Smooth muscle cell (in vitro differentiated cells): ENCODE data around the gene FGF22. TPM values are rescaled to one million over a fixed set of nuclear protein-coding genes. Genes with fewer than 3 reads are reported as not detected.

Experiments
- DNase-seq: peaks from one replicate; lab custom pipeline; 2025; ENCODE audit not compliant: unreplicated experiment; lab: John Stamatoyannopoulos, UW
- H2AFZ ChIP-seq: fragments of 200-600 bp; sonication (generic); 2 replicates; pipeline ENCODE4 v1.6.0; 2016; ENCODE audit warnings: antibody characterized with exemption, low read depth, mild to moderate bottlenecking
- H3F3A ChIP-seq: fragments of 200-600 bp; sonication (generic); 2 replicates; pipeline ENCODE4 v1.6.0; 2017; ENCODE audit warnings: antibody characterized with exemption, low read depth
- H3K27ac ChIP-seq: fragments of 200-600 bp; sonication (generic); 2 replicates; pipeline ENCODE4 v1.5.1; 2016; ENCODE audit warnings: low read depth, mild to moderate bottlenecking
- H3K27me3 ChIP-seq: fragments of 200-600 bp; sonication (generic); 2 replicates; pipeline ENCODE4 v1.6.1; 2016; ENCODE audit warnings: low read depth, mild to moderate bottlenecking
- H3K36me3 ChIP-seq: fragments of 200-600 bp; sonication (generic); 2 replicates; pipeline ENCODE4 v1.5.1; 2016; ENCODE audit warnings: low read depth
- H3K4me1 ChIP-seq: fragments of 200-600 bp; sonication (generic); 2 replicates; pipeline ENCODE4 v1.5.1; 2016; ENCODE audit warnings: low read depth
- H3K4me2 ChIP-seq: fragments of 200-600 bp; sonication (generic); 2 replicates; pipeline ENCODE4 v1.6.0; 2016; ENCODE audit warnings: mild to moderate bottlenecking
- H3K4me3 ChIP-seq: fragments of 200-600 bp; sonication (generic); 2 replicates; pipeline ENCODE4 v1.5.1; 2016; ENCODE audit warnings: mild to moderate bottlenecking
- H3K79me2 ChIP-seq: fragments of 200-600 bp; sonication (generic); 2 replicates; pipeline ENCODE4 v1.6.0; 2016; ENCODE audit warnings: low read depth, mild to moderate bottlenecking
- H3K9ac ChIP-seq: fragments of 200-600 bp; sonication (generic); 2 replicates; pipeline ENCODE4 v1.6.0; 2016; ENCODE audit warnings: low read depth
- H3K9me3 ChIP-seq: fragments of 200-600 bp; sonication (generic); replicated peaks from 2 replicates; pipeline ENCODE4 v1.5.1; 2016; ENCODE audit warnings: low read depth
- H4K20me1 ChIP-seq: fragments of 200-600 bp; sonication (generic); 2 replicates; pipeline ENCODE4 v1.6.0; 2016; ENCODE audit warnings: low read depth
- WGBS: methylation state at CpG from one replicate; pipeline ENCODE4 v1.1.7; 2016; ENCODE audit warnings: low lambda C conversion rate; 5-methylcytosine and 5-hydroxymethylcytosine counted together
- polyA plus RNA-seq: library from polyadenylated mRNA; unstranded; fragments of >200 nt; fragmentation: Nextera tagmentation; extraction: Ambion mirVana; gene quantifications from 2 replicates; pipeline ENCODE4 v1.2.1, GENCODE V29; 2016
- total RNA-seq: library from RNA; depleted of rRNA; stranded (reverse); fragments of >200 nt; gene quantifications from 2 replicates; pipeline ENCODE4 v1.2.3, GENCODE V29; 2014
- TF ChIP-seq, protein P1 (sequence below): fragments of 200-600 bp; sonication (generic); IDR thresholded peaks from 2 replicates; pipeline ENCODE4 v1.5.1; 2017; ENCODE audit warnings: borderline replicate concordance, mild to moderate bottlenecking, antibody characterized with exemption; ENCODE audit not compliant: insufficient read depth, poor library complexity, severe bottlenecking

FGF22 gene
- total and polyA plus RNA-seq, 2 experiments from 2014 or later: 0.18 TPM; not detected in 1

DNA sequence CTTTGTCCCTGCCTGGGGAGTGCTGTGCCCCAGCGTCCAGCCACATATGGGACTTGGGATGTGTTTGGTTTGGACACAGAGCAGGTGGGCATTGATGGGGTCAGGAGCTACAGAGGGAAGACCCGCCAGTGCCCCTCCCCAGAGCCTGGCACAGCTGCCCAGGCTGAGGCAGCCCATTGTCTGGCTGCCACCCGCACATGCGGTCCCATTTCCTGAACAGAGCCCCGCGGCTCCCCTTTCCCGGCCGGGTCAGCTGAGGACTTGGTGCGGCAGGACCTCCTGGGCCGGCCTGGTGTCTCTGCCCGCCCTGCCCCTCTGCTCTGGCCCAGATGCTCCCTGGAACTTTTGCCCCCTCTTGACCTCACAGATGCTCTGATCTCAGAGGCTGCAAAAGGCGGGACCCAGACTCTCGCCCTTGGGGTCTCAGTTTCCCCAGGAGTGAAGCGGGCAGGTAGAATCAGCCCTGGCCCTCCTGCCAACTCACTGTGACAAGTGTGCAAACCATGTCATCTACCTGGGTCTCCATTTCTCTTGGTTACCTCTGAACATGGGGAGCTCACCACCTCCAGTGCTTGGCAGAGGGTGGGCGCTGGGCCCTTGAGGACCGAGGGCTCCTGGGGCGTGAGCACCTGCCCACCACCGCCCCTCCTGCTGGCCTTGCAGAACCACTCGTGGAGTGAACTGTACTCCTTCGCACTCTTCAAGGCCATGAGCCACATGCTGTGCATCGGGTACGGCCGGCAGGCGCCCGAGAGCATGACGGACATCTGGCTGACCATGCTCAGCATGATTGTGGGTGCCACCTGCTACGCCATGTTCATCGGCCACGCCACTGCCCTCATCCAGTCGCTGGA lies 32.2 kb upstream of the FGF22 start:
- H3K9ac ChIP-seq: no peak overlapping the region
- H3K4me3 ChIP-seq: no peak overlapping the region
- no peak overlapping the region for H3K4me2 ChIP-seq
- 94% methylated on average over 29 of the region's 30 CpGs for WGBS
- no peak overlapping the region for H3K27ac ChIP-seq
- no peaks in the 10 kb centered on the region for H3F3A ChIP-seq
- H3K9me3 ChIP-seq: no peaks in the 10 kb centered on the region
- no peak overlapping the region for H2AFZ ChIP-seq
- no peaks in the 10 kb centered on the region for H3K4me1 ChIP-seq
- peaks cover 9% of the 10 kb centered on the region for H4K20me1 ChIP-seq
- DNase-seq: no peak
- no peaks in the 10 kb centered on the region for H3K27me3 ChIP-seq
- H3K79me2 ChIP-seq: no peaks in the 10 kb centered on the region
- TF ChIP-seq, protein P1, sequence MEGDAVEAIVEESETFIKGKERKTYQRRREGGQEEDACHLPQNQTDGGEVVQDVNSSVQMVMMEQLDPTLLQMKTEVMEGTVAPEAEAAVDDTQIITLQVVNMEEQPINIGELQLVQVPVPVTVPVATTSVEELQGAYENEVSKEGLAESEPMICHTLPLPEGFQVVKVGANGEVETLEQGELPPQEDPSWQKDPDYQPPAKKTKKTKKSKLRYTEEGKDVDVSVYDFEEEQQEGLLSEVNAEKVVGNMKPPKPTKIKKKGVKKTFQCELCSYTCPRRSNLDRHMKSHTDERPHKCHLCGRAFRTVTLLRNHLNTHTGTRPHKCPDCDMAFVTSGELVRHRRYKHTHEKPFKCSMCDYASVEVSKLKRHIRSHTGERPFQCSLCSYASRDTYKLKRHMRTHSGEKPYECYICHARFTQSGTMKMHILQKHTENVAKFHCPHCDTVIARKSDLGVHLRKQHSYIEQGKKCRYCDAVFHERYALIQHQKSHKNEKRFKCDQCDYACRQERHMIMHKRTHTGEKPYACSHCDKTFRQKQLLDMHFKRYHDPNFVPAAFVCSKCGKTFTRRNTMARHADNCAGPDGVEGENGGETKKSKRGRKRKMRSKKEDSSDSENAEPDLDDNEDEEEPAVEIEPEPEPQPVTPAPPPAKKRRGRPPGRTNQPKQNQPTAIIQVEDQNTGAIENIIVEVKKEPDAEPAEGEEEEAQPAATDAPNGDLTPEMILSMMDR: no peak
- H3K36me3 ChIP-seq: no peaks in the 10 kb centered on the region

DNA sequence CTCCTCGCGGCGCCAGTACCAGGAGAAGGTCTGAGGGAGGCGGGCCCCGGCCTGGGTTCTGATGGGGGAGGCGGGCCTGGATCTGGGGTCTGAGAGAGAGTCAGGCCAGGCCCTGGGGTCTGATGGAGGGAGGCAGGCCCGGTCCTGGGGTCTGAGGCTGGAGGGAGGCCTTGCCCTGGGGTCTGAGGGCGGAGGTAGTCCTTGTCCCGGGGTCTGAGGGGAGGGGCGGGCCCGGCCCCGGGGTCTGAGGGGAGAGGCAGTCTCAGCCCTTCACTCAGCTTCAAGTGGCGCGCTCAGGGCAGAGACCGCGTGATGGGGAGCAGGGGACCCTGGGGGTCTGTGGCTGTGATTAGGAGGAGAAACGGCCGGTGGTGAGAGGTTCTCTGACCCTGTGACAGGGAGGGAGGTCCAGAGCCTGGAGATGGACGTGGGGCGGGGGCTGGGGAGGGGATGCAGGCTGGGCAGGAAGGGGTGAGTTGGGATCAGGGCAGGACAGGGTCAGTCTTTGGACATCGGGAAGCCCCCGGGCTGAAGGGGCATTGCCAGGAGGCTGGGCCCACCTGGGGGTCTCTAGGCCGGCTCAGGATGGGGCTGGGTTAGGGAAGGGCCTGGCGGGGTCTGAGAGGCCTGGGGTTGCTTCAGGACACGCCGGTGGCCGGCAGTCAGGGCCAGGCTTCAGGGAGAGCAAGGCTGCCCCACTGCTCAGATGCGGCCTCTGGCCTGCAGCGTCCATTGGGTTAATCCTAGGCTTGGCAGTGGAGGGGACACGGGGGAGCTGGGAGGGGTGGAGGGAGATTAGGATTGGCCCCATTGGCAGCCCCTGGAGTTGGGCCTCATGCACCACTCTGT lies 31.3 kb upstream of the FGF22 start:
- 95% methylated on average over 24 of the region's 30 CpGs for WGBS
- Histone ChIP-seq H3K27me3 (no peaks in the 10 kb centered on the region), H3K27ac (no peak overlapping the region), H4K20me1 (peaks cover 9% of the 10 kb centered on the region), H3F3A (no peaks in the 10 kb centered on the region), H3K4me3 (no peak overlapping the region), H3K9ac (no peak overlapping the region), H3K4me2 (no peak overlapping the region), H3K36me3 (no peaks in the 10 kb centered on the region), H3K4me1 (no peaks in the 10 kb centered on the region), H3K79me2 (no peaks in the 10 kb centered on the region), H2AFZ (no peak overlapping the region), H3K9me3 (no peaks in the 10 kb centered on the region)
- no peak for DNase-seq
- TF ChIP-seq, protein P1: no peak

DNA sequence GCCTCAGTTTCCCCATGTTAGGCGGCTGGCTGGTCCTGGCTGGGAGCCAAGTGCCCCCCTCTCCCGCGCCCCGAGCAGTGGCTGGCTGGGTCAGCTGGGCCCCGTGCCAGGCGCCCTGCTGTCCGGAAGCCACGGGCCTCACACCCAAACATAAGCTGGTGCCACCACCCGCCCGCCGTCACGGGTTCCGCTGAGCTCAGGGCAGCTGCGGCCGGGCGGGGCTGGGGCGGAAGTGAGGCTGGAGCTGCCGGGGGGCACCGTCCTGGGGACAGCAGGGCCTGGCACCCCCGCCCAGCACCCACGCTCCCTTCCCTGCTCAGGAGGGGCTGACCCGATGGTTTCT lies 30.7 kb upstream of the FGF22 start:
- no peak overlapping the region for H3K27ac ChIP-seq
- no peaks in the 10 kb centered on the region for H3K36me3 ChIP-seq
- H3K4me3 ChIP-seq: no peak overlapping the region
- no peaks in the 10 kb centered on the region for H3K4me1 ChIP-seq
- H3F3A ChIP-seq: no peaks in the 10 kb centered on the region
- WGBS: 99% methylated on average over 15 of the region's 22 CpGs
- DNase-seq: no peak
- no peaks in the 10 kb centered on the region for H3K79me2 ChIP-seq
- H4K20me1 ChIP-seq: peaks cover 9% of the 10 kb centered on the region
- TF ChIP-seq, protein P1: no peak
- H3K27me3 ChIP-seq: no peaks in the 10 kb centered on the region
- no peak overlapping the region for H3K9ac ChIP-seq
- H2AFZ ChIP-seq: no peak overlapping the region
- no peaks in the 10 kb centered on the region for H3K9me3 ChIP-seq
- no peak overlapping the region for H3K4me2 ChIP-seq
